Measurements from ENCODE around the gene MTCL3.

GRCh38 chr6:127475135-127475822, 43.9 kb downstream of the MTCL3 start:
- TF ChIP-seq EZH2 (IDR thresholded peaks at IDR 0.05) (no peak), POLR2AphosphoS5 (IDR thresholded peaks at IDR 0.05; ENCODE audit: borderline replicate concordance, low read depth, low read length) (no peak), FOXP2 (optimal IDR thresholded peaks at IDR 0.05; ENCODE audit: control extremely low read depth, extremely low read length, insufficient read depth) (no peak)

All from SK-N-MC (cell line).